ENCODE results near the gene HSPB6.

- TF ChIP-seq CTCF (IDR thresholded peaks at IDR 0.05) (no peak), EP300 (IDR thresholded peaks at IDR 0.05) (no peak), POLR2AphosphoS5 (IDR thresholded peaks at IDR 0.05) (no peak)
These were observed 4.0 kb downstream of the HSPB6 start for GRCh38 chr19:35752746-35753350.

All from gastroesophageal sphincter (tissue), 3 donors.